Caki2 (cell line): ENCODE data around the gene AQP12B. TPM values are rescaled to one million over a fixed set of nuclear protein-coding genes. Genes with fewer than 3 reads are reported as not detected.
"Not testable (repeated sequence)": the region's sequence is repeated elsewhere in the genome, so short reads cannot be mapped to it uniquely, and the experiment has no call there.

Experiments used
- DNase-seq: peaks from one replicate; pipeline ENCODE4 v3.0.0-alpha.2; 2015; ENCODE audit warnings: low read depth
- in situ Hi-C: cut with HindIII; loops from 2 replicates; pipeline ENCODE4 v1.10.0; 2016; ENCODE audit warnings: low sequenced_read_pairs, low pct_unique_long_range_greater_than_20kb, mixed read lengths
- total RNA-seq: library from RNA; depleted of rRNA; stranded (reverse); fragments of >200 nt; shearing (Covaris generic); gene quantifications from 2 replicates; pipeline ENCODE4 v1.2.3, GENCODE V29; 2014; ENCODE audit warnings: low replicate concordance; rRNA removed

The AQP12B gene
- total RNA-seq = not detected in 2 replicates

GRCh38 chr2:240682431-240683224, at the start of gene AQP12B:
TSS of gene AQP12B (minus strand) at chr2:240682885. CDS start at chr2:240682837, 48 bp downstream.
- in situ Hi-C loops, DNase-seq: not testable (repeated sequence)

GRCh38 chr2:240732184-240732583, 49.5 kb upstream of the AQP12B start:
- in situ Hi-C loops = no loop called here
- DNase-seq = no peak

- DNase-seq = no peak
- in situ Hi-C loops = no loop called here
Observed at GRCh38 chr2:240731178-240731545, 48.5 kb upstream of the AQP12B start.

GRCh38 chr2:240730501-240731177, 48.0 kb upstream of the AQP12B start:
- DNase-seq = no peak
- in situ Hi-C loops = no loop called here

GRCh38 chr2:240728827-240729226, 46.1 kb upstream of the AQP12B start:
- DNase-seq = no peak
- in situ Hi-C loops = no loop called here

GRCh38 chr2:240728361-240728760, 45.7 kb upstream of the AQP12B start:
- no peak for DNase-seq
- in situ Hi-C loops = no loop called here

- no peak for DNase-seq
- in situ Hi-C loops = no loop called here
Observed at GRCh38 chr2:240727913-240728312, 45.2 kb upstream of the AQP12B start.

- in situ Hi-C loops = no loop called here
- no peak for DNase-seq
Observed at GRCh38 chr2:240727439-240727838, 44.8 kb upstream of the AQP12B start.

- in situ Hi-C loops = no loop called here
- DNase-seq = no peak
Observed at GRCh38 chr2:240726876-240727275, 44.2 kb upstream of the AQP12B start.

GRCh38 chr2:240725671-240726070, 43.0 kb upstream of the AQP12B start:
- DNase-seq = no peak
- in situ Hi-C loops = no loop called here

- DNase-seq = no peak
- in situ Hi-C loops = no loop called here
Observed at GRCh38 chr2:240725266-240725665, 42.6 kb upstream of the AQP12B start.

- in situ Hi-C loops = no loop called here
Observed at GRCh38 chr2:240724431-240724830, 41.7 kb upstream of the AQP12B start.

GRCh38 chr2:240723851-240724250, 41.2 kb upstream of the AQP12B start:
- no peak for DNase-seq
- in situ Hi-C loops = no loop called here

More at GRCh38 chr2:240724431-240724830, 41.7 kb upstream of the AQP12B start:
- no peak for DNase-seq

GRCh38 chr2:240722796-240723735, 40.4 kb upstream of the AQP12B start:
- in situ Hi-C loops = no loop called here
- DNase-seq = no peak

- no peak for DNase-seq
- in situ Hi-C loops = no loop called here
Observed at GRCh38 chr2:240722376-240722775, 39.7 kb upstream of the AQP12B start.

GRCh38 chr2:240721596-240722180, 39.0 kb upstream of the AQP12B start:
- in situ Hi-C loops = no loop called here

GRCh38 chr2:240720686-240721595, 38.3 kb upstream of the AQP12B start:
- DNase-seq = no peak
- in situ Hi-C loops = no loop called here

More at GRCh38 chr2:240721596-240722180, 39.0 kb upstream of the AQP12B start:
- no peak for DNase-seq
